Thoracic aorta (tissue), 2 donors: ENCODE measurements around the gene PIGZ. TPM values are rescaled to one million over a fixed set of nuclear protein-coding genes. Genes with fewer than 3 reads are reported as not detected.

Experiments
- ATAC-seq: fragments of 150-250 bp; one replicate; pipeline ENCODE4 v1.8.0; 2017; ENCODE audit warnings: low read depth; ENCODE audit not compliant: insufficient number of reproducible peaks, low FRiP score
- DNase-seq: peaks from one replicate; pipeline ENCODE4 v3.0.0-alpha.2; 2020; ENCODE audit warnings: low spot score
- H3K27ac ChIP-seq, 2 donors: fragments of 200-600 bp; sonication (generic); 1 replicate in 1 of 2; 2 replicates in 1 of 2; pipeline ENCODE4 v1.5.1; 2016; ENCODE audit warnings: mild to moderate bottlenecking in 2 of 2, moderate library complexity in 2 of 2
- H3K27me3 ChIP-seq: fragments of 200-600 bp; sonication (generic); replicated peaks from 2 replicates; pipeline ENCODE4 v1.6.0; 2016; ENCODE audit warnings: mild to moderate bottlenecking; ENCODE audit not compliant: insufficient read depth
- H3K36me3 ChIP-seq: fragments of 200-600 bp; sonication (generic); one replicate; pipeline ENCODE4 v1.5.1; 2016
- H3K4me1 ChIP-seq, 2 donors: fragments of 200-600 bp; sonication (generic); 1 replicate in 1 of 2; 2 replicates in 1 of 2; pipeline versions ENCODE4 v1.5.1 to v1.6.0; 2016; ENCODE audit warnings: low read depth in 2 of 2, mild to moderate bottlenecking in 1 of 2; ENCODE audit not compliant: control insufficient read depth in 1 of 2
- H3K4me3 ChIP-seq: fragments of 200-600 bp; sonication (generic); 2 replicates; pipeline ENCODE4 v1.5.1; 2016; ENCODE audit warnings: mild to moderate bottlenecking
- H3K9me3 ChIP-seq: fragments of 200-600 bp; sonication (generic); 2 replicates; pipeline ENCODE4 v1.5.1; 2016
- total RNA-seq, 2 donors: library from RNA; depleted of rRNA; stranded (reverse); fragments of >200 nt; gene quantifications; one replicate each; pipeline versions ENCODE4 v1.1.0 to v1.2.3, GENCODE V29; 2016
- TF ChIP-seq, protein P1 (sequence below): fragments of 200-600 bp; sonication (generic); IDR thresholded peaks from one replicate; pipeline ENCODE4 v1.5.1; 2019; ENCODE audit warnings: antibody characterized with exemption

Gene PIGZ
- total RNA-seq, 2 donors from 2014 or later, result 11.0 to 17.4 TPM

DNA sequence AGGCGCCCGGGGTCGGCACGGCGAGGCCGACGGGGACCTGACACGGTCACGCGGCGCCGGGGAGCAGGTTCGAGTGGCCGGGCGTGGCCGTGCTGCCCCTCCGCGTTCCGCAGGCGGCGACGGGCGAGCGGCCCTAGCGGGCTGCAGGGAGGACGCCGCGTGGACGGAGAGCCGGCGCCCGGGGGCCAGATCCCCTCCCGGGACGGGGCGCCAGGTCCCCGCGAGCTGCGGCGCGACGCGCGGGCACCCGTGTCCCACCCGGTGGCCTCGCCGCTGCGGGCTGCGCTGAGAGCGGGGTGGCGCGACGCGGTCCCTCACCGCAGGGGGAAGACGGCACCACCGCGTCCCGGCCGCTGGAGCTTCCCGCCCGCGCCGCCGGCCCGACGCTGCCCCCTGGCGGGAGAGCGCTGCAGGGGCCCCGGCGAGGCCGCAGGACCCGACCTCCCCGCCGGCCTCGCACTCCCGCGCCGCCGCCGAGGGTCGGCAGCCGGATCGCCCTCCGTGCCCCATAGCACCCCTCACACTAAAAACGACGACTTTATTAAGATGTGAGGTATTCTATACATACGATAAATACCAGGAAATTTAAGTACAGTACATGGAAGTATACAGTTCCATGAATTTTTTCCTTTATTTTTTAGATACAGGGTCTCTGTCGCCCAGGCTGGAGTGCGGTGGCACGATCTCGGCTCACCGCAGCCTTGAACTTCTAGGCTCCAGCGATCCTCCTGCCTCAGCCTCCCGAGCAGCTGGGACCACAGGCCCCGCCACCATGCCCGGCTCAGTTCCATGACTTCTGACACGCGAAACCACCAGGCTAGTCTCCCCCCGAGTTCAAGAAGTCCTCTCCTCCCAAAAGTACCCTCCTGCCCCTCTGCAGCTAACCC is 1.3 kb upstream of the PIGZ start:
- peak; percentile 70 for ATAC-seq
- peaks cover 7% of the 10 kb centered on the region in 2 donors for H3K4me1 ChIP-seq
- H3K27me3 ChIP-seq, result no peaks in the 10 kb centered on the region
- no peak for DNase-seq
- TF ChIP-seq, protein P1, sequence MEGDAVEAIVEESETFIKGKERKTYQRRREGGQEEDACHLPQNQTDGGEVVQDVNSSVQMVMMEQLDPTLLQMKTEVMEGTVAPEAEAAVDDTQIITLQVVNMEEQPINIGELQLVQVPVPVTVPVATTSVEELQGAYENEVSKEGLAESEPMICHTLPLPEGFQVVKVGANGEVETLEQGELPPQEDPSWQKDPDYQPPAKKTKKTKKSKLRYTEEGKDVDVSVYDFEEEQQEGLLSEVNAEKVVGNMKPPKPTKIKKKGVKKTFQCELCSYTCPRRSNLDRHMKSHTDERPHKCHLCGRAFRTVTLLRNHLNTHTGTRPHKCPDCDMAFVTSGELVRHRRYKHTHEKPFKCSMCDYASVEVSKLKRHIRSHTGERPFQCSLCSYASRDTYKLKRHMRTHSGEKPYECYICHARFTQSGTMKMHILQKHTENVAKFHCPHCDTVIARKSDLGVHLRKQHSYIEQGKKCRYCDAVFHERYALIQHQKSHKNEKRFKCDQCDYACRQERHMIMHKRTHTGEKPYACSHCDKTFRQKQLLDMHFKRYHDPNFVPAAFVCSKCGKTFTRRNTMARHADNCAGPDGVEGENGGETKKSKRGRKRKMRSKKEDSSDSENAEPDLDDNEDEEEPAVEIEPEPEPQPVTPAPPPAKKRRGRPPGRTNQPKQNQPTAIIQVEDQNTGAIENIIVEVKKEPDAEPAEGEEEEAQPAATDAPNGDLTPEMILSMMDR, result peak; percentile 64
- peak overlapping the region; percentile 97 for H3K4me3 ChIP-seq
- H3K36me3 ChIP-seq, result no peaks in the 10 kb centered on the region
- peak overlapping the region; percentile 41 to 47 for H3K27ac ChIP-seq
- H3K9me3 ChIP-seq, result no peaks in the 10 kb centered on the region

DNA sequence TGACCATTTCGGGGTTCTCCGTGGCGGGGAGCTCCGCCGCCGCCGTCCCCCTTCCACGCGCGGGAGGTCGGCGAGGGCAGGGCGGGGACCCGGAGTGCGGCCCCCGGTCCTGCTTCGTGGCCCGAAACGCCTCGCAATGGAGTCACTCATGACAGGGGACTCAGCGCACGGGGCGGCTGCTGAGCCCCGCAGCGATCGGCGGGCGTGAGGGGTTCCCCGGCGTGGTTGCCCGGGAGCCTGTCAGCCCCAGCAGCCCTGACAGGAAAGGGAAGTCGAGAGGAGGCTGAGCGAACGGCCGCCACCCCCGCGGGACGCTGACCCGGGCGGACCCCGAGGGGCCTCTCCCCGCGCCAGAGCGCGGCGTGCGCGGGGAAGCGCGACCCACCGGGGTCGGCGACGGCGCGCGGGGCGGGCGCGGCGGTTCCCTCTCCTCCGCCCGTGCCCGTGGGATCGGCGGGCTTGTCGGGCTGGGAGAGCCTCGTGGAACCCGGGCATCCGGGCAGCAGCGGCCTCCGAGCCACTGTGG is 564 bp upstream of the PIGZ start:
- peak overlapping the region; percentile 41 to 47 for H3K27ac ChIP-seq
- DNase-seq, result no peak
- no peaks in the 10 kb centered on the region for H3K9me3 ChIP-seq
- TF ChIP-seq, protein P1, result no peak
- no peak for ATAC-seq
- peak overlapping the region; percentile 97 for H3K4me3 ChIP-seq
- peaks cover 7% of the 10 kb centered on the region in 2 donors for H3K4me1 ChIP-seq
- no peaks in the 10 kb centered on the region for H3K27me3 ChIP-seq
- no peaks in the 10 kb centered on the region for H3K36me3 ChIP-seq

DNA sequence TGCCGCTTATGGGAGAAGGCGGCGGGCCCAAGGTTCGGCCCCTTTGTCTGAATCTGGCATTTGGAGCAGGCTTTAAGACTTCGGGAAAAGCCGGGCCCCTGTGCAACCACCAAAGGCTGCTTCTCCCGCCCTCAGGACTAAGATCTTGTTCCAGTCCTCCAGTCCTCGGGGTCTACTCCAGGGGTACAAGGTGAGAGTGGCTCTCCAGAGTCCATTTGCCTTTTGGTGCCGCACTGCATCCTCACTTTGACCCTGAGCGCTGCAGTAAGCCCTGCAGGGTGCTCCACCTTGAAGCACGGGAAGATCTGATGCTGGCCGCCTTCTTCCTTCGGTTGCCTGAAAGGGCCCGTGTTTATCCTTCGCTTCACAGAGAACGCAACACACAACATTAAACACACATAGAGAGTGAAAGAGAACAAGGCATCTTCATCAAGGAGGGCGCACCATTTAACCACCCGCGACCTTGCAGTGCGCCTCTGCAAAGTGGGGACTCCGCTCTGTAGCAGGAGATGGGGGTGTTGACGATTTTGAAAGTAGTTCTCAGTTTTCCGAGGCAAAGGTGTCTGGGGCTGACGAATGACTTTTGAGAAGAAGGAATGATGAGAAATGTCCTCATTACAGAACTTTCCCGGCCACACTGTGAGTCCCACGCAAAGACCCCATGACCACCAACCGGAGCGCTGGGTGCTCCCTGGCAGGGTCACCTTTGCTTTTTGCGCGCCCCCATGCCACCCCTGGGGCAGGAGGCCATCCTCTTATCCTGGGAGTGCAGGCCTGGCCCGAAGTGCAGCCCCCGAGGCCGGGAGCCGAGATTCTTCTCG is 1.0 kb downstream of the PIGZ start:
- ATAC-seq (no peak), DNase-seq (no peak)
- Histone ChIP-seq H3K4me1 (peaks cover 7% of the 10 kb centered on the region in 2 donors), H3K27me3 (no peaks in the 10 kb centered on the region), H3K36me3 (no peaks in the 10 kb centered on the region), H3K27ac (no peak overlapping the region), H3K4me3 (peak overlapping the region; percentile 97), H3K9me3 (no peaks in the 10 kb centered on the region)
- TF ChIP-seq, protein P1, result no peak

DNA sequence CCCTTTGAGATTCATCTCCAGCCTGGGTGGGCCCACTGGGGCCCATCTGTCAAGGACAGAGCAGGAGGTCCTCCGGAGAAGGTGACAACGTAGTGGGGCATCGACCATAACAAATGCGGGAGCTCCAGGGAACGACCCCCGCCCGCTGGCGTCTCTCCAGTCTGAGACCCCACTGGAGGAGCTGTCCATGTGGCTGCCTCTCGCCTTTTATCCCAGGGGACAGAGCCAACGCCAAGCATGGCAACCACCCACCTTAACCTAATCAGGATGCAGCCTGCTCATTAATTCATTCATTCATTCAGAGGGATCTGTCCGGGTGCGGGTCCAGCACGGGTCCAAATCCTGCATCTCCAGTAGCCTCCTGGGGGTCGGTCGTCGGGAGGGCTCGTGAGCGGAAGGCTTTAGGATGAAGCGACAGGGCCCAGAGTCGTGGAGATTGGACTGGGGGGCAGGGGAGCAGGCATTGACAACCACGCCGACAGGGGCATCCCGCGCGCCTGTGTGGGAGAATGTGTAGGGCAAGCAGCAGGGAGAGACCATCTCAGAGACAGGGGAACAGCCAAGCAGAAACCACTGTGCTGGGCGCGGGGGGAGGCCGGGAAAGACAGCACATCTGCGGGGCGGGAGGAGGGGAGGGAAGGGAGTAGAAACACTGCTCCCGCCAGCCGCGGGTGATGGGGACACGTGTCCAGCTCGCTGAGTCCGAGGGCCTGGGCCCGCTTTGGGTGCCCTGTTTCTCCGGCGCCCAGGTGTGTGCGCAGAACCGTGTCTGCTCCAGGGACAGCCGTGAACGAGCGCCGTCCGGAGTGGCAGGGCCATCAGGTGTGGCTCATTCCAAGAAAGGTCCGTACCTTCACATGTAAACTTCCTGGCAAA is 1.9 kb downstream of the PIGZ start:
- Histone ChIP-seq H3K9me3 (no peaks in the 10 kb centered on the region), H3K27me3 (no peaks in the 10 kb centered on the region), H3K4me3 (no peak overlapping the region), H3K4me1 (peaks cover 7% of the 10 kb centered on the region in 2 donors), H3K27ac (no peak overlapping the region), H3K36me3 (no peaks in the 10 kb centered on the region)
- ATAC-seq (no peak), DNase-seq (no peak)
- TF ChIP-seq, protein P1, result no peak
